ENCODE measurements around the gene CFAP43.

Gene CFAP43

DNA sequence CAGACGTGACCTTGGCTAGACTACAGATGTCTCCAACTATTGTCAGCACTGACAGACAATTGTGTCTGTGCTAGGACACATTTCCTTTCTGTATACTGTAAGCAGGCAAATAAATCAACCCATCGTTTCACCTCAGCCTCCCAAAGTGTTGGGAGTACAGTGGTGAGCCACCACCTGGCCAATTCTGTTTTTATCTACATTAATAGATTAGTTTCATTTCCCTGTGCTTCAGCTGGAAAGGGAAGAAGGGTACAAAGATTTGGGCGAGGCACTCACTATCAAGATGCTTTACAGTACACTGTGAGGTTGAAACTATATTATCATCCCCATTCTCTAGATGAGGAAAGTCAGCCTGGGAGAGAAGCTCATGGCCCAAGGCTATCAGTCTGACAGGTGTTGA, 88.3 kb downstream of the CFAP43 start:
- H3F3A ChIP-seq (ENCODE audit: insufficient read depth, low read length) = no peaks in the 10 kb centered on the region
- no peak for DNase-seq
- H3K27me3 ChIP-seq (replicated peaks; ENCODE audit: insufficient read depth, low read length) = no peaks in the 10 kb centered on the region
- H3K27ac ChIP-seq (ENCODE audit: low read length) = no peak overlapping the region
- no peaks in the 10 kb centered on the region for H4K20me1 ChIP-seq (ENCODE audit: insufficient read depth, low read length)
- no peaks in the 10 kb centered on the region for H3K9me2 ChIP-seq (replicated peaks; ENCODE audit: insufficient read depth, low read length)
- no peaks in the 10 kb centered on the region for H3K9me3 ChIP-seq (replicated peaks; ENCODE audit: insufficient read depth, low read length)
- no peak overlapping the region for H3K9ac ChIP-seq (ENCODE audit: low read length)
- H3K4me3 ChIP-seq (ENCODE audit: low read length) = no peak overlapping the region
- no peak overlapping the region for H3K4me2 ChIP-seq (ENCODE audit: low read depth, low read length)
- no peaks in the 10 kb centered on the region for H3K4me1 ChIP-seq (ENCODE audit: low read length)
- TF ChIP-seq EZH2 (optimal IDR thresholded peaks at IDR 0.05; ENCODE audit: low read depth, low read length) (no peak), EZH2phosphoT487 (IDR thresholded peaks at IDR 0.05; ENCODE audit: low read length) (no peak)
- TF ChIP-seq, protein P1, sequence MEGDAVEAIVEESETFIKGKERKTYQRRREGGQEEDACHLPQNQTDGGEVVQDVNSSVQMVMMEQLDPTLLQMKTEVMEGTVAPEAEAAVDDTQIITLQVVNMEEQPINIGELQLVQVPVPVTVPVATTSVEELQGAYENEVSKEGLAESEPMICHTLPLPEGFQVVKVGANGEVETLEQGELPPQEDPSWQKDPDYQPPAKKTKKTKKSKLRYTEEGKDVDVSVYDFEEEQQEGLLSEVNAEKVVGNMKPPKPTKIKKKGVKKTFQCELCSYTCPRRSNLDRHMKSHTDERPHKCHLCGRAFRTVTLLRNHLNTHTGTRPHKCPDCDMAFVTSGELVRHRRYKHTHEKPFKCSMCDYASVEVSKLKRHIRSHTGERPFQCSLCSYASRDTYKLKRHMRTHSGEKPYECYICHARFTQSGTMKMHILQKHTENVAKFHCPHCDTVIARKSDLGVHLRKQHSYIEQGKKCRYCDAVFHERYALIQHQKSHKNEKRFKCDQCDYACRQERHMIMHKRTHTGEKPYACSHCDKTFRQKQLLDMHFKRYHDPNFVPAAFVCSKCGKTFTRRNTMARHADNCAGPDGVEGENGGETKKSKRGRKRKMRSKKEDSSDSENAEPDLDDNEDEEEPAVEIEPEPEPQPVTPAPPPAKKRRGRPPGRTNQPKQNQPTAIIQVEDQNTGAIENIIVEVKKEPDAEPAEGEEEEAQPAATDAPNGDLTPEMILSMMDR (IDR thresholded peaks at IDR 0.05; ENCODE audit: low read length) = no peak
- no peaks in the 10 kb centered on the region for H3K79me2 ChIP-seq (ENCODE audit: low read length)
- H3K36me3 ChIP-seq (replicated peaks; ENCODE audit: insufficient read depth, low read length) = no peaks in the 10 kb centered on the region
- H2AFZ ChIP-seq (ENCODE audit: low read length) = no peak overlapping the region

DNA sequence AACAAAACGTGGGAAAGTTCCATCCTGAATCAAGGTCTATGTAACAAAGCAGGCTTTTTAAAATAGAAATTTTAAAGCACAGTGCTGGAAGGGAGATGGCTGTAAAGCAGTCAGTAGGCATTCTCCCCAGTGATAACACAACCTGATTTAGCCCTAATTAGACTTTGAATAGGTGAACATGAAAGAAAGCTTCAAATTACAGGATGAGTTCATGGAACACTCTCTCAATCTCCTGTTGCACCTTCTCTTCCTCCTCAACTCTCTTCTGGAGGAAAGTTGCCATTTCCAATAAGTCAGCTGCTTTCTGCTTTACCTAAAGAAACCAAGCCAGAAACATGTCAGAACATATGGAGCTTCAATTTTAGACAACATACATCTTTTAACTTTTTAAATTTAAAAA, 90.1 kb downstream of the CFAP43 start:
- DNase-seq = no peak
- Histone ChIP-seq H3K9me3 (replicated peaks; ENCODE audit: insufficient read depth, low read length) (no peaks in the 10 kb centered on the region), H4K20me1 (ENCODE audit: insufficient read depth, low read length) (no peaks in the 10 kb centered on the region), H3K36me3 (replicated peaks; ENCODE audit: insufficient read depth, low read length) (no peaks in the 10 kb centered on the region), H3K4me1 (ENCODE audit: low read length) (no peaks in the 10 kb centered on the region), H2AFZ (ENCODE audit: low read length) (no peak overlapping the region), H3K79me2 (ENCODE audit: low read length) (no peaks in the 10 kb centered on the region), H3K4me2 (ENCODE audit: low read depth, low read length) (no peak overlapping the region), H3F3A (ENCODE audit: insufficient read depth, low read length) (no peaks in the 10 kb centered on the region), H3K4me3 (ENCODE audit: low read length) (no peak overlapping the region), H3K9me2 (replicated peaks; ENCODE audit: insufficient read depth, low read length) (no peaks in the 10 kb centered on the region), H3K27me3 (replicated peaks; ENCODE audit: insufficient read depth, low read length) (no peaks in the 10 kb centered on the region), H3K9ac (ENCODE audit: low read length) (no peak overlapping the region), H3K27ac (ENCODE audit: low read length) (no peak overlapping the region)
- TF ChIP-seq EZH2 (optimal IDR thresholded peaks at IDR 0.05; ENCODE audit: low read depth, low read length) = no peak
- TF ChIP-seq, protein P1 (IDR thresholded peaks at IDR 0.05; ENCODE audit: low read length) = no peak
- TF ChIP-seq EZH2phosphoT487 (IDR thresholded peaks at IDR 0.05; ENCODE audit: low read length) = no peak

DNA sequence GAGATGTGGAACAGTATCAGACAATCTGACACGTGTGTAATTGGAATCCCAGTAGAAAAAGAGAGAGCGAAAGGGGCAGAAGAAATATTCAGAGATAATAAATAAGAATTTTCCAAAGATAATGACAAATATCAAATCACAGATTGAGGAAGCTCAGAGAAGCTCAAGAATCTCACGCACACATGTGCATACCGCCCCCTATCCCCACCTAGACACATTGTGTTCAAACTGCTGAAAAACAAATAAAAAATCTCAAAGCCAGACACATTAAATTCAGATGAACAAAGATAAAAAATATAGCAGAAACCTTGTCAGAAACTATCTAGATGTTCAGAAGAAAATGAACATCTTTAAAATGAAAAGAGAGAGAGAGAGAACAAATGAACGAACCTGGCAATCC, 92.9 kb downstream of the CFAP43 start:
- no peak overlapping the region for H3K4me3 ChIP-seq (ENCODE audit: low read length)
- H3K9me2 ChIP-seq (replicated peaks; ENCODE audit: insufficient read depth, low read length) = no peaks in the 10 kb centered on the region
- H3K4me2 ChIP-seq (ENCODE audit: low read depth, low read length) = no peak overlapping the region
- H3K79me2 ChIP-seq (ENCODE audit: low read length) = no peaks in the 10 kb centered on the region
- DNase-seq = no peak
- no peaks in the 10 kb centered on the region for H3K27me3 ChIP-seq (replicated peaks; ENCODE audit: insufficient read depth, low read length)
- H3K4me1 ChIP-seq (ENCODE audit: low read length) = no peaks in the 10 kb centered on the region
- H4K20me1 ChIP-seq (ENCODE audit: insufficient read depth, low read length) = no peaks in the 10 kb centered on the region
- TF ChIP-seq EZH2phosphoT487 (IDR thresholded peaks at IDR 0.05; ENCODE audit: low read length) (no peak), EZH2 (optimal IDR thresholded peaks at IDR 0.05; ENCODE audit: low read depth, low read length) (no peak)
- TF ChIP-seq, protein P1 (IDR thresholded peaks at IDR 0.05; ENCODE audit: low read length) = peak; percentile 49
- no peaks in the 10 kb centered on the region for H3K9me3 ChIP-seq (replicated peaks; ENCODE audit: insufficient read depth, low read length)
- H3F3A ChIP-seq (ENCODE audit: insufficient read depth, low read length) = no peaks in the 10 kb centered on the region
- H3K9ac ChIP-seq (ENCODE audit: low read length) = no peak overlapping the region
- no peak overlapping the region for H2AFZ ChIP-seq (ENCODE audit: low read length)
- no peaks in the 10 kb centered on the region for H3K36me3 ChIP-seq (replicated peaks; ENCODE audit: insufficient read depth, low read length)
- no peak overlapping the region for H3K27ac ChIP-seq (ENCODE audit: low read length)

Data from MM.1S (cell line).